ENCODE results near the gene GTF2F2.
"Not testable (repeated sequence)": the region's sequence is repeated elsewhere in the genome, so short reads cannot be mapped to it uniquely, and the experiment has no call there.

GTF2F2 gene

GRCh38 chr13:45298550-45298949 is 178.2 kb downstream of the GTF2F2 start:
- in situ Hi-C loops (cut with MboI; ENCODE audit: low sequenced_read_pairs) = not testable (repeated sequence)

DNA sequence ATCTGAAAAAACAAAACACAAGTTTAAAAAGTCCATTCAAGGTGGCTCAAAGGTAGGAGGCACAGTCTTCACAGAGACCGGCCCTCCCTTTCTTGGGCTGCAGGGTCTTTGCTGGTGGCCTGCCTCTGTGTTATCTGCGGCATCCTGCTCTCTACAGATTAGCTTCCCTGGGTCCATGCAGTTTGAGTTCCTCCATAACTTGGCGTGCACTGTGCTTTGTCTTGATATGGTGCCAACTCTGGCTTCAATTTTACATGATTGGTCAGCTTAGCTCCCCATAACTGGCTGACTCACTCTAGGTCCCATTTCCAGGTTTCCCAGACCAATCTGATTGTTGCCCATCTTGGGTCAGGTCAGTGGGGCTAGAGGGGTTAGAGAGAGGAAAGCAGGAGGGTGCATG is 178.9 kb downstream of the GTF2F2 start:
- in situ Hi-C loops (cut with MboI; ENCODE audit: low sequenced_read_pairs) = no loop called here

DNA sequence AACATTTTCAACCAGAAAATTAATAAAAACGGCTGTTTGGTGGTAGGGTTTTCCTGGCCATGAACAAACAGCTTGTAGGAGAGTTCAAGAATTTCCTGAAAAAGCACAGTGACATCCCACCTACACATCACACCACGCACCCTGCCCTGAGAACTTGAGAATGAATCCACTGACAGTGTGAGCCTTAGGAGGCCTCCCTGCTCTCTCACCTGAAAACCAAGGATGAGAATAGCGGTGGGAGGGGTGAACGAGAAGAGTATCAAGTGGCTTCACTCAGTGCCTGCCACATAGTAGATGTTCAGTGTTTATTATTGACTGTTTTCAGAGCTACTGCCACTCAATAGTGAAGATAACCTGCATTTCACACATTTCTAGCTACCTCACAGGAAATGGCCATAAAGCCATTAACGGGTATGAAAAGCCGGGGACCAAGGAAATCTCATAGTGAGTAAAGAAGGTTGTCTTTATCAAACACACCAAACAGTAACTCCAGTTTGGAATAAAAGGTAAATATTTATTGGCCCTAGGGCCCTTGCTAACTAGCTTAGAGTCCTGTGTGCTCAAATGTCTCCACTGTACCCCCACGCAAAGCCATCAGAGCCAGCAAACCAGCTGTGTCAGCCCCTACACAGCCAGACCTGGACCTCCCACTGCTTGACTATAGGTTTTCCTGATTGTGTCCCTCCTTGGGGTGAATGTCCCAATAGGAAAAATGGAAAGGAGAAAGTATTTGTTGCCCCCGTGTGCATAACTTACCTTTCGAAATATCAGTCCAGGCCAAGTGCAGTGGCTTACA is 180.1 kb downstream of the GTF2F2 start:
- in situ Hi-C loops (cut with MboI; ENCODE audit: low sequenced_read_pairs) = loop anchor here (10.0 to 25.0 kb wide), 2 partner anchors 246 to 813 kb away; no protein-coding TSS in a partner anchor

DNA sequence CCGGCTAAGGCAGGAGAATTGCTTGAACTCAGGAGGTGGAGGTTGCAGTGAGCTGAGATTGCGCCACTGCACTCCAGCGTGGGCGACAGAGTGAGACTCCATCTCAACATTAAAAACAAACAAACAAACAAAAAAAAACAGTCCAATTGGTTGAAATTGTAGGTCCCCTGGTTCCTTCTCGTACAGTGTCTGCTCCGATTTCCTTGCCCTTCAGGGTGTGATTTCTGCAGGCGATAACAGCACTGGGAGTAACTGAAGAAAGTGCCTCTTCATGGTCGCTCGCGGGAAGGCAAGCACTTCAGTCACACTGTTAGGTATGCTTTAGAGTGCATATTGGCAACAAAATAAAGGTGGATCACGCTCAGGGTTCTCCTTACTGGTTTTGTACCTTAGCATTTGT is 181.0 kb downstream of the GTF2F2 start:
- in situ Hi-C loops (cut with MboI; ENCODE audit: low sequenced_read_pairs) = loop anchor here (10.0 to 25.0 kb wide), 2 partner anchors 246 to 814 kb away; no protein-coding TSS in a partner anchor

DNA sequence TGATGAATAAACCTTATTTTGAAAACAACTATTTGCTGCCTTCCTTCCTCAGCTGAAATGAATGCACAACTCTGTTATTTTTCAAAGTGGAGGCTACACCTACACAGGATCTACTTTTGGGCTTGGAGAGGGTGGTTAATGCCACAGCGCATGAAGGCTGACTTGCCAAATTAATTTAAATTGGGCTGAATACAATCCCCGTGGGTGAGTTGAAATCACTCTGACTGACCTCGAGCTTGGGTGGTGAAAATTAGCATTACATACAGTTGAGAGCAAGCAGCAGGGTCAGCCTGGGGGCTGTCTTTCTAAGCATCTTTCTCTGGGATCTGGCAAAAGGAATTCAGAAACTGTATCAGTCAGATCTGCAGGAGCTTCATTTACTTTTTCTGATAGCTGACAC is 182.2 kb downstream of the GTF2F2 start:
- in situ Hi-C loops (cut with MboI; ENCODE audit: low sequenced_read_pairs) = loop anchor here (10.0 to 25.0 kb wide), 2 partner anchors 248 to 815 kb away; no protein-coding TSS in a partner anchor

DNA sequence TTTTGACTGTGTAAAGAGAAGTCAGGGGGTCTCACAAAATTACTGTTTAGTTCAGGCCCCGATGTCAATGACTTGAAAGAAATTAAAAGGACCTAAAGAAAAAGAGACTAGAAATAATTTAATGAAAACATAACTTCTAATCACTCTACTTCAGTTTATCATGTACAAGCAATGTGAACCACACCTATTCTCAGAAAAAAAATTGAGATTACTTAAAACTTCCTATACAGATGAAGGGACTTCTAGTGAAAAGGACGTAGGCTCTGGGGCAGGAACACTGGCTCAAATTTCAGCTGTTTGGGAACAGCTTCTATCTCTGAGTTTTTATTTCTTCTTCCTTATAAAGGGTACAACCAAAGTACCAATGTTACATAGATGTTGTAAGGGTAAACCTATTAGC is 182.7 kb downstream of the GTF2F2 start:
- in situ Hi-C loops (cut with MboI; ENCODE audit: low sequenced_read_pairs) = loop anchor here (10.0 to 25.0 kb wide), 2 partner anchors 248 to 816 kb away; no protein-coding TSS in a partner anchor

- in situ Hi-C loops (cut with MboI; ENCODE audit: low sequenced_read_pairs) = loop anchor here (10.0 to 25.0 kb wide), 2 partner anchors 249 to 817 kb away; no protein-coding TSS in a partner anchor
Observed at GRCh38 chr13:45303866-45304265, 183.6 kb downstream of the GTF2F2 start.

DNA sequence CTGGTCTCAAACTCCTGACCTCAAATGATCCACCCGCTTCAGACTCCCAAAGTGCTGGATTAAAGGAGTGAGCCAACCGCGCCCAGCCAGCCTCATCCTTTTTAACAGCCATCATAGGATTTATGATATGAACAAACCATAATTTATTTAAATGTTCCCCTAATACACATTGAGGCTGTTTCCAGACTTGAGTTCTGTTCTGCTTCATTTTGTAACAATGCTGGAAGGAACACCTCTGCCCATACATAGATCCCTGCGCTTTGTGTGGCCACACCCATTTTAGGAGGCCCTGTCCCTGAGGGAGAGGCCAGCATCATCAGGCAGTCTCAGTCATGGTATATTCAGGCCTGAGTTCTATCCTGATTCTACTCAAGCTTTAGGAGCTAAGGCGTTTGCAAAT is 184.8 kb downstream of the GTF2F2 start:
- in situ Hi-C loops (cut with MboI; ENCODE audit: low sequenced_read_pairs) = loop anchor here (10.0 to 25.0 kb wide), 2 partner anchors 250 to 818 kb away; no protein-coding TSS in a partner anchor

DNA sequence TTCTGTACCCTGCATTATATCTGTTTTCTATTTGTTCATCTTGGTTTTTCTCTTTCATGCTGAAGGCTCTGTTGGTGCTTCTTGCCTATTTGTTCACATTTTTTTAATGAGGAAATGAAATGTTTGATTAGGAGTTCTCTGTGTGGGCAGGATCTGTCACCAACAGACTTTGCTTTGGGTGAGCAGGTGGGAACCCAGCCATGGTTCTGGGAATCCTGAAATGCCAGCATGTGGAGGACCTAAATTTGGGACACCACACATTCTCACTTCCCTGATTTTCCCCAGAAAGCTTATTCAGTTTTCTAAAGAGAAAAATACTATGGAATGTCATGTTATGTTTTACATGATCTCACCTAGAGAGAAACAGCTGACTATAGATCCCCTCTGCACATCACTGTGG is 186.7 kb downstream of the GTF2F2 start:
- in situ Hi-C loops (cut with MboI; ENCODE audit: low sequenced_read_pairs) = loop anchor here (10.0 to 25.0 kb wide), 2 partner anchors 252 to 820 kb away; no protein-coding TSS in a partner anchor

- in situ Hi-C loops (cut with MboI; ENCODE audit: low sequenced_read_pairs) = loop anchor here (25.0 kb wide), 1 partner anchor 823 kb away; no protein-coding TSS in a partner anchor
Observed at GRCh38 chr13:45310341-45311131, 190.2 kb downstream of the GTF2F2 start.

DNA sequence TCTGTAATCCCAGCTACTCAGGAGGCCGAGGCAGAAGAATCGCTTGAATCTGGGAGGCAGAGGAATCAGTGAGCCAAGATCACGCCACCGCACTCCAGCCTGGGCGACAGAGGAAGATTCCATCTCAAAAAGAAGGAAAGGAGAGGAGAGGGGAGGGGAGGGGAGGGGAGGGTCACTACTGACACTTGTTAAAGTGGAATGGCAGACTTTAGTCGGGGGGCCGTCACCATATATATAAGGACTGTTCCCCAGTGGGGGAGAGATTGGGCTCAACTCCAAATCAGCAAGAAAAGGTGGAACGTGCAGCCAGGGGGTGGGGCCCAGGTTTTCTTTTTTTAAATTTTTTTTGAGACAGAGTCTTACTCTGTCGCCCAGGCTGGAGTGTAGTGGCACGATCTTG is 194.5 kb downstream of the GTF2F2 start:
- in situ Hi-C loops (cut with MboI; ENCODE audit: low sequenced_read_pairs) = loop anchor here (25.0 kb wide), 1 partner anchor 828 kb away; no protein-coding TSS in a partner anchor

GRCh38 chr13:45315520-45316167 is 195.3 kb downstream of the GTF2F2 start:
- in situ Hi-C loops (cut with MboI; ENCODE audit: low sequenced_read_pairs) = loop anchor here (25.0 kb wide), 1 partner anchor 828 kb away; no protein-coding TSS in a partner anchor

- in situ Hi-C loops (cut with MboI; ENCODE audit: low sequenced_read_pairs) = loop anchor here (25.0 kb wide), 1 partner anchor 829 kb away; no protein-coding TSS in a partner anchor
Observed at GRCh38 chr13:45316338-45316737, 196.0 kb downstream of the GTF2F2 start.

DNA sequence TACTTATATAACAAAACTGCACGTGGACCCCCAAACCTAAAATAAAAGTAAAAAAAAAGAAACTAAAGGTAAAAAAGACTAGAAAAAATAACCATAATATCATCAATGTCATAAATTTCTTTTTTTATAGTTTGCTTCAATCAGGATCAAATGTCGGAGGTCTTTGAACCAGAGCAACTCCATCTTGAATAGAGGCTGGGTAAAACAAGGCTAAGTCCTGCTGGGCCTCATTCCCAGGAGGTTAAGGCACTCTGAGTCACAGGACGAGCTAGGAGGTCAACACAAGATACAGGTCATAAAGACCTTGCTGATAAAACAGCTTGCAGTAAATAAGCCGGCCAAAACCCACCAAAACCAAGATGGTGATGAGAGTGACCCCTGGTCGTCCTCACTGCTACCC is 196.7 kb downstream of the GTF2F2 start:
- in situ Hi-C loops (cut with MboI; ENCODE audit: low sequenced_read_pairs) = loop anchor here (25.0 kb wide), 1 partner anchor 830 kb away; no protein-coding TSS in a partner anchor

DNA sequence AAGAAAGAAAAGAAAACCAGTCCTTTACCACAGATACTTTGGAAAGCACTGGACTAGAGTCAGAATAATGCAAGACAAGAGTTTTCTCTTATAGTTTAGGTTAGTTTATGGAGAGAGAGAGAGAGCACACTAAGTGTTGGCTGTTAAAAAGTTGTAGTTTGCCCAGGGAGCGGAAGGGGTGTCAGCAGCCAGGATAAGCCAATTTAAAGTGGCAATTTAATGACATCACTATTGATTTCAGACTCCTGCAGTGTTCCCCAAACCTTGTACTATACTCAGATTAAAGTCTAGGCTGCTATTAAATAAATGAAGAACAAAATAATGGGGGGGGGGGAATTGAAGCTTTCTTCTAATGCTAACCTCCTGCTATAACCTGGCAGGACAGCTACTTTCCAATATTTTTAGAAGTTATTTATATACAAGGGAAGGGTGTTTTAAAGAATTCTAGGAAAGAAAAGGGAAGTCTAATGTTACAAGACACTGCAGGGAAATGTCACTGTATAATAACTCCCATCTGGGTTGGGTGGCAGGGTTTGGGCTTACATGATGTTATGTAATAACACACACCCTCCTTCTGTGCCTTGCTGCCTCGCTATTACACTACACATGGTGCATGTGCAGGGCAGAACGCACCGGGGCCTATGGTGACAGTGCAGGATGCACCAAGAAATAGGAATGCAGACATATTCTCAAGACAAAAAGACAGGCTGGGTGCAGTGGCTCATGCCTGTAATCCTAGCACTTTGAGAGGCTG is 200.7 kb downstream of the GTF2F2 start:
- in situ Hi-C loops (cut with MboI; ENCODE audit: low sequenced_read_pairs) = loop anchor here (25.0 kb wide), 1 partner anchor 834 kb away; no protein-coding TSS in a partner anchor

DNA sequence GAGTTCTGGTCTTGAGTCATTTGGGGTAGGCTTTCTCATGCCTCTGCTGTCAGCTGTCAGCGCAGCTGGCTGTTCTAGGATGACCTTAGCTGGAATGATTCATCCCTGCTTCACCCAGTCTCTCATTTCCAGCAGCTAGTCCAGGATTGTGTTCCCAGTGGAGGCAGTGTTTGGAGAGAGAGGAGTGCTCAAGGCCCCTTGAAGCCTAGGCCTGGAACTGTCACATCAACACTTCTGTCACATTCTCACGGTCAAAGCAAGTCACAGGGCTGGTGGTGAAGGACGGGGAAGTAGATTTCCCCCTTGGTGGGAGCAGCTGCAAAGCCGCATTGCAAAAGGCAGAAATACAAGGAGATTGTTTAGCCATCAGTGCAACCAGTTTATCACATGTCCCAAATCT is 205.5 kb downstream of the GTF2F2 start:
- in situ Hi-C loops (cut with MboI; ENCODE audit: low sequenced_read_pairs) = no loop called here

- in situ Hi-C loops (cut with MboI; ENCODE audit: low sequenced_read_pairs) = no loop called here
Observed at GRCh38 chr13:45327253-45327955, 207.1 kb downstream of the GTF2F2 start.

DNA sequence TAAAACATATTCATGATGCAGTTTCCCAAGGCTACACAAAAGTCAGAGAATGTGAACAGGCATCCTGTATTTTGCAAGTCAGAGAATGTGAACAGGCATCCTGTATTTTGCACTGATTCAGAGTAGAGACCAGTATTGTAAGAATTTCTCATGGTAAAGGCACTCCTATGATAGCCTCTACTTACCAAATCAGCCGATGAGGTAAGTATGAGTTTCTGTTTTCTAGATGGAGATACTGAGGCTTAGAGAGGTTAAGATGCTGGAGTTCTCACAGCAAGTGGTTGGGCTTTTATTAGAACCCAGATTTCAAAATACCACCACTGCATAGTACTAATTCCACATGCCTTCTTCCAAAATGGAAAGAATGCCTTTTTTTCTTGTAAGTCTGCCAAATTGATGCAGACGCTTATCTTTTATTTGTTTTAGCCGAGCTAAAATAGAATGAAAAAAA is 208.4 kb downstream of the GTF2F2 start:
- in situ Hi-C loops (cut with MboI; ENCODE audit: low sequenced_read_pairs) = no loop called here

- in situ Hi-C loops (cut with MboI; ENCODE audit: low sequenced_read_pairs) = no loop called here
Observed at GRCh38 chr13:45331123-45331619, 210.9 kb downstream of the GTF2F2 start.

Measured in HL-60/S4 (cell line).